KMS-11 (cell line): ENCODE results near the gene ENOX1.

Experiments
- H2AFZ ChIP-seq: fragments of 200-600 bp; sonication (generic); 2 replicates; pipeline ENCODE4 v1.6.1; 2016; ENCODE audit warnings: antibody characterized with exemption, mixed run types, low read depth
- H3K27ac ChIP-seq: fragments of 200-600 bp; sonication (generic); 2 replicates; pipeline ENCODE4 v1.6.1; 2016; ENCODE audit warnings: mild to moderate bottlenecking, mixed run types
- H3K27me3 ChIP-seq: fragments of 200-600 bp; sonication (generic); 2 replicates; pipeline ENCODE4 v1.6.1; 2017; ENCODE audit warnings: mild to moderate bottlenecking, low read depth, mixed run types, moderate library complexity; ENCODE audit not compliant: insufficient read depth
- H3K36me3 ChIP-seq: fragments of 200-600 bp; sonication (generic); 2 replicates; pipeline ENCODE4 v1.6.1; 2017; ENCODE audit warnings: mild to moderate bottlenecking, mixed run types; ENCODE audit not compliant: insufficient read depth
- H3K4me1 ChIP-seq: fragments of 200-600 bp; sonication (generic); 2 replicates; pipeline ENCODE4 v1.6.1; 2016; ENCODE audit warnings: mild to moderate bottlenecking, low read depth, mixed run types; ENCODE audit not compliant: poor library complexity, severe bottlenecking
- H3K4me2 ChIP-seq: fragments of 200-600 bp; sonication (generic); 2 replicates; pipeline ENCODE4 v1.7.0; 2016; ENCODE audit warnings: mild to moderate bottlenecking, mixed run types
- H3K4me3 ChIP-seq: fragments of 200-600 bp; sonication (generic); IDR thresholded peaks from 2 replicates; pipeline ENCODE4 v1.6.1; 2017; ENCODE audit warnings: low read depth, low read length, mixed read lengths; ENCODE audit not compliant: insufficient read depth
- H3K79me2 ChIP-seq: fragments of 200-600 bp; sonication (generic); 2 replicates; pipeline ENCODE4 v1.6.1; 2016; ENCODE audit warnings: low read depth, mixed run types; ENCODE audit not compliant: insufficient read depth
- H3K9ac ChIP-seq: fragments of 200-600 bp; sonication (generic); 2 replicates; pipeline ENCODE4 v1.6.1; 2016; ENCODE audit warnings: mild to moderate bottlenecking, mixed run types
- H4K20me1 ChIP-seq: fragments of 200-600 bp; sonication (generic); 2 replicates; pipeline ENCODE4 v1.6.1; 2016; ENCODE audit warnings: mild to moderate bottlenecking, mixed run types; ENCODE audit not compliant: insufficient read depth
- CTCF ChIP-seq: fragments of 200-600 bp; sonication (generic); conservative IDR thresholded peaks from 2 replicates; pipeline ENCODE4 v1.6.1; 2017; ENCODE audit warnings: low read depth, mild to moderate bottlenecking, antibody characterized with exemption, low read length, moderate library complexity, mixed read lengths

Gene ENOX1

GRCh38 chr13:43383498-43384165, 403.1 kb downstream of the ENOX1 start:
- peaks cover 5% of the 10 kb centered on the region for H3K4me1 ChIP-seq
- no peak overlapping the region for H3K4me2 ChIP-seq
- no peaks in the 10 kb centered on the region for H4K20me1 ChIP-seq
- H3K4me3 ChIP-seq = no peak overlapping the region
- no peak overlapping the region for H2AFZ ChIP-seq
- no peaks in the 10 kb centered on the region for H3K79me2 ChIP-seq
- H3K9ac ChIP-seq = no peak overlapping the region
- no peaks in the 10 kb centered on the region for H3K36me3 ChIP-seq
- H3K27me3 ChIP-seq = no peaks in the 10 kb centered on the region
- TF ChIP-seq CTCF = no peak
- H3K27ac ChIP-seq = no peak overlapping the region

GRCh38 chr13:43379738-43380137, 407.0 kb downstream of the ENOX1 start:
- no peaks in the 10 kb centered on the region for H3K4me1 ChIP-seq
- H3K27ac ChIP-seq = no peak overlapping the region
- no peak overlapping the region for H3K4me2 ChIP-seq
- no peaks in the 10 kb centered on the region for H3K27me3 ChIP-seq
- no peak overlapping the region for H2AFZ ChIP-seq
- no peak overlapping the region for H3K4me3 ChIP-seq
- no peaks in the 10 kb centered on the region for H3K36me3 ChIP-seq
- H4K20me1 ChIP-seq = no peaks in the 10 kb centered on the region
- no peak overlapping the region for H3K9ac ChIP-seq
- no peak for TF ChIP-seq CTCF
- H3K79me2 ChIP-seq = no peaks in the 10 kb centered on the region

GRCh38 chr13:43377973-43378372, 408.8 kb downstream of the ENOX1 start:
- Histone ChIP-seq H3K36me3 (no peaks in the 10 kb centered on the region), H3K4me1 (no peaks in the 10 kb centered on the region), H3K27me3 (no peaks in the 10 kb centered on the region), H3K79me2 (no peaks in the 10 kb centered on the region), H3K4me3 (no peak overlapping the region), H3K4me2 (no peak overlapping the region), H3K9ac (no peak overlapping the region), H4K20me1 (no peaks in the 10 kb centered on the region), H2AFZ (no peak overlapping the region), H3K27ac (no peak overlapping the region)
- no peak for TF ChIP-seq CTCF

- Histone ChIP-seq H2AFZ (no peak overlapping the region), H4K20me1 (no peaks in the 10 kb centered on the region), H3K36me3 (no peaks in the 10 kb centered on the region), H3K79me2 (no peaks in the 10 kb centered on the region), H3K4me1 (no peaks in the 10 kb centered on the region), H3K9ac (no peak overlapping the region), H3K27me3 (no peaks in the 10 kb centered on the region), H3K27ac (no peak overlapping the region), H3K4me3 (no peak overlapping the region), H3K4me2 (no peak overlapping the region)
- TF ChIP-seq CTCF = no peak
Observed at GRCh38 chr13:43377149-43377548, 409.6 kb downstream of the ENOX1 start.
